Measurements from ENCODE around the gene CABCOCO1. TPM values are rescaled to one million over a fixed set of nuclear protein-coding genes. Genes with fewer than 3 reads are reported as not detected.
"Not testable (repeated sequence)": the region's sequence is repeated elsewhere in the genome, so short reads cannot be mapped to it uniquely, and the experiment has no call there.

The CABCOCO1 gene
- polyA plus RNA-seq, 2 donors: 0.35 TPM; not detected in 1

DNA sequence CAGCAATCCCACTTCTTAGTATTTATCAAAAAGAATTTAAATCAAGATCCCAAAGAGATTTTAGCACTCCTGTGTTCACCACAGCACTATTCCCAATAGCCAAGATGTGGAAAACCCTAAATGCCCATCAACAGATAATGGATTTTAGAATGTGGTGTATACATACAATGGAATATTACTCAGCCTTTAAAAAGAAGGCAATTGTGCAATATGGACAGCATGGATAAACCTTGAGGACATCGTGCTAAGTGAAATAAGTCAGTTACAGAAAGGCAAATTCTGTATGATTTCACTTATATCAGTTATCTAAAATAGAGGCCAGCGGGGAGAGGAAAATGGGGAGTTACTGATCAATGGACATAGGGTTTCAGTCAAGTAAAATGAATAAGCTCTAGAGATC is 66.9 kb downstream of the CABCOCO1 start:
- Histone ChIP-seq H3K27me3 (ENCODE audit: control insufficient read depth in 1 of 2, insufficient read depth in 2 of 2, low read length in 2 of 2) (no peaks in the 10 kb centered on the region), H3K4me1 (ENCODE audit: control insufficient read depth in 2 of 2, insufficient read depth in 2 of 2, low read length in 1 of 2) (no peaks in the 10 kb centered on the region), H3K27ac (ENCODE audit: low read depth in 2 of 2, low read length in 1 of 2) (no peak overlapping the region), H3K4me3 (ENCODE audit: low read depth in 1 of 2, low read length in 2 of 2) (no peak overlapping the region), H3K36me3 (ENCODE audit: control insufficient read depth in 2 of 2, insufficient read depth in 2 of 2, low read length in 1 of 2) (no peaks in the 10 kb centered on the region), H3K9me3 (ENCODE audit: control insufficient read depth in 2 of 2, insufficient read depth in 1 of 2, low read depth in 1 of 2, low read length in 1 of 2) (no peaks in the 10 kb centered on the region)
- WGBS, 2 donors: 91 to 93% methylated on average over 2 of the region's 2 CpGs

DNA sequence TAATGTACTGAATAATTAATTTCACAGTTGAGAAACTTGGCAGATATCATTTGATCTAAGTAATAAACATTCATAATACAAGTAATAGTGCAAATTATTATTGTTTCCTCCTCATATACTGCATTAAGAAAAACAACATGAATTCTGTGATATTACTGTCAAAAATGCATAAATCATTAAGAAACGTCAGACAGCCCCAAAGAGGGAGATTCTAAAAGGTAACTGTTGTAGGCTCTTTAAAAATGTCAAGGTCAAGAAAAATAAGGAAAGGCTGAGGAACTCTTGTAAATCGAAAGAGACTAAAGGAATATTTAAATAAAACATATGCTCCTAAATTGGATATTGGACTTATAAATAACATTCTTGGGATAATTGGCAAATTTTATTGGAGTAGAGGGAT is 67.9 kb downstream of the CABCOCO1 start:
- no peaks in the 10 kb centered on the region for H3K27me3 ChIP-seq (ENCODE audit: control insufficient read depth in 1 of 2, insufficient read depth in 2 of 2, low read length in 2 of 2)
- H3K4me1 ChIP-seq (ENCODE audit: control insufficient read depth in 2 of 2, insufficient read depth in 2 of 2, low read length in 1 of 2): no peaks in the 10 kb centered on the region
- 75 to 84% methylated on average over 2 of the region's 2 CpGs for WGBS, 2 donors

DNA sequence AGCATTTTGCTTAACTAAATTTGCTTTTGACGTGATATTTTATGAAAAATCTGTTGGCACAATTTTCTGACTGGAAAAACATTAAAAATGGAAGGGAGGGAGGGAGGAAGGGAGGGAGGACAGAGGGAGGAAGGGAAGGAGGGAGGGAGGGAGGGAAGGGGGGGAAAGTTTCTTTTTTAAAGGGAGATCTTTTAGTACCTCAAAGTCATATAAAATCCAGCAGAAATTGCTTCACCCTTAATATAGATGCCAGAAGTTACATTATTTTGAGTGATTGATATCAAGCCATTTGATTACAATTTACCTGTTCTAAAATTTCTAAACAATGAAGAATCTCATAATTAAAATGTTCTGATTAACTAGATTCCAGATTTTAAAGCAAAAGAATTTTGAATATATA is 68.9 kb downstream of the CABCOCO1 start:
- Histone ChIP-seq H3K36me3 (ENCODE audit: control insufficient read depth in 2 of 2, insufficient read depth in 2 of 2, low read length in 1 of 2) (no peaks in the 10 kb centered on the region), H3K4me3 (ENCODE audit: low read depth in 1 of 2, low read length in 2 of 2) (no peak overlapping the region), H3K27ac (ENCODE audit: low read depth in 2 of 2, low read length in 1 of 2) (no peak overlapping the region), H3K9me3 (ENCODE audit: control insufficient read depth in 2 of 2, insufficient read depth in 1 of 2, low read depth in 1 of 2, low read length in 1 of 2) (no peaks in the 10 kb centered on the region), H3K4me1 (ENCODE audit: control insufficient read depth in 2 of 2, insufficient read depth in 2 of 2, low read length in 1 of 2) (no peaks in the 10 kb centered on the region), H3K27me3 (ENCODE audit: control insufficient read depth in 1 of 2, insufficient read depth in 2 of 2, low read length in 2 of 2) (no peaks in the 10 kb centered on the region)
- WGBS, 2 donors: 62 to 84% methylated on average over 1 of the region's 1 CpG

More for the DNA sequence above, 67.9 kb downstream of the CABCOCO1 start:
- Histone ChIP-seq H3K36me3 (ENCODE audit: control insufficient read depth in 2 of 2, insufficient read depth in 2 of 2, low read length in 1 of 2) (no peaks in the 10 kb centered on the region), H3K9me3 (ENCODE audit: control insufficient read depth in 2 of 2, insufficient read depth in 1 of 2, low read depth in 1 of 2, low read length in 1 of 2) (no peaks in the 10 kb centered on the region), H3K27ac (ENCODE audit: low read depth in 2 of 2, low read length in 1 of 2) (no peak overlapping the region), H3K4me3 (ENCODE audit: low read depth in 1 of 2, low read length in 2 of 2) (no peak overlapping the region)

DNA sequence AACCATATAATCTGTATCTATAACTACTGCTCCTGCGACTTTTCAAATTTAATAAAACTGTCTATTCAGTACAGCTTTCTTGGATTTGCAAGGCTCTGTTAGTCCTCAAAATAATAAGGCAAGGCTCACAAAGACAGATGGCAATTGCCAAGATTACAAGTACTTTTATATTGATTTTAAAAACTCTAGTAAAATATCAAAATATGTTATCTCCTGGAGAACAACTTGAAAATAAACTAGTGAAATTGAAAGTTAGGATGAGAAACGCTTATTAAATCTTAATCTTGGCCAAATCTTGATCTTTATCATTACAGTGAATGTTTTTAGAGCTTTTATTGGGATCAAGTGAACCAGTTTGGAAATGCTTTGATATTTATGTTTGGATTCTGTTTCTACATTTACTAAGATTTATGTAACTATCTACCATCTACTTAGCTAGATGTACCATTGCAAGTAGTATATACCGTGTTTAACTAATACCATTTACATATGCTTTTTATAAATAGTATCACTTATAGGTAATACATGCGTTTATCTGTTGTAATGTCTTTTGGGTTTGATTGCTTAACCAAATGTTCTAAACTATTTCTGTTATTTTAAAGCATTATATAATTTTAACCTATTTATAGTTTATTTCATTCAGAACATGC is 70.0 kb downstream of the CABCOCO1 start:
- H3K27me3 ChIP-seq (ENCODE audit: control insufficient read depth in 1 of 2, insufficient read depth in 2 of 2, low read length in 2 of 2): no peaks in the 10 kb centered on the region
- no peaks in the 10 kb centered on the region for H3K36me3 ChIP-seq (ENCODE audit: control insufficient read depth in 2 of 2, insufficient read depth in 2 of 2, low read length in 1 of 2)
- no peaks in the 10 kb centered on the region for H3K4me1 ChIP-seq (ENCODE audit: control insufficient read depth in 2 of 2, insufficient read depth in 2 of 2, low read length in 1 of 2)
- H3K9me3 ChIP-seq (ENCODE audit: control insufficient read depth in 2 of 2, insufficient read depth in 1 of 2, low read depth in 1 of 2, low read length in 1 of 2): no peaks in the 10 kb centered on the region
- no peak overlapping the region for H3K4me3 ChIP-seq (ENCODE audit: low read depth in 1 of 2, low read length in 2 of 2)
- H3K27ac ChIP-seq (ENCODE audit: low read depth in 2 of 2, low read length in 1 of 2): no peak overlapping the region
- WGBS, 2 donors: 77 to 81% methylated on average over 4 of the region's 4 CpGs

DNA sequence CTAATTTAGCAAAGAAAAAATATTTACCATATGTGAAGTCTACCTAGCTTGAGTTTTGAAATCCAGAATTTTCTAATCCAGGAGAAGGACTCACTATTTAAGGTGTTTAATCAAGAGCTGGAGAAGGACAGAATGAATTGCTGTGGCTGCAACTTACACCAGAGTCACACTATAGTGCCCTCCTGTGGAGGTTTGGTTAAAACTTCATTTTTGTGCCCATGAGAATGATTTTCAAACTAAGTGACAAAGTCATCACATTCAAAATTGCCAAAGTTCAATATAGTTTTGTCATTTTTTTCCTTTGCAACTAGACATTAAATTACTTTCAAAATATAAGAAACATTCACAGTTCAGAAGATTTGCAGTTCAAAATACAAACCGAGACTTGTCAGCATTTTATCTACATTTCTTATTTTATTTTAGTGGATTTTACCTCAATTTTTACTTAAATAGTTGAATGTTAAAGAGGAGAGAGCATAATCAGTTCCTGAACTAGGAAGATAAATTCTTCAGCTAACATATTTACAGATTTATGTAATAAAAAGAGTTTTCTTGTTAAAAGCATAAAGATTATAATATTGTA is 70.7 kb downstream of the CABCOCO1 start:
- no peaks in the 10 kb centered on the region for H3K36me3 ChIP-seq (ENCODE audit: control insufficient read depth in 2 of 2, insufficient read depth in 2 of 2, low read length in 1 of 2)
- H3K27ac ChIP-seq (ENCODE audit: low read depth in 2 of 2, low read length in 1 of 2): no peak overlapping the region
- H3K4me1 ChIP-seq (ENCODE audit: control insufficient read depth in 2 of 2, insufficient read depth in 2 of 2, low read length in 1 of 2): no peaks in the 10 kb centered on the region
- 78 to 88% methylated on average over 1 of the region's 1 CpG for WGBS, 2 donors
- no peaks in the 10 kb centered on the region for H3K27me3 ChIP-seq (ENCODE audit: control insufficient read depth in 1 of 2, insufficient read depth in 2 of 2, low read length in 2 of 2)
- no peaks in the 10 kb centered on the region for H3K9me3 ChIP-seq (ENCODE audit: control insufficient read depth in 2 of 2, insufficient read depth in 1 of 2, low read depth in 1 of 2, low read length in 1 of 2)
- no peak overlapping the region for H3K4me3 ChIP-seq (ENCODE audit: low read depth in 1 of 2, low read length in 2 of 2)

DNA sequence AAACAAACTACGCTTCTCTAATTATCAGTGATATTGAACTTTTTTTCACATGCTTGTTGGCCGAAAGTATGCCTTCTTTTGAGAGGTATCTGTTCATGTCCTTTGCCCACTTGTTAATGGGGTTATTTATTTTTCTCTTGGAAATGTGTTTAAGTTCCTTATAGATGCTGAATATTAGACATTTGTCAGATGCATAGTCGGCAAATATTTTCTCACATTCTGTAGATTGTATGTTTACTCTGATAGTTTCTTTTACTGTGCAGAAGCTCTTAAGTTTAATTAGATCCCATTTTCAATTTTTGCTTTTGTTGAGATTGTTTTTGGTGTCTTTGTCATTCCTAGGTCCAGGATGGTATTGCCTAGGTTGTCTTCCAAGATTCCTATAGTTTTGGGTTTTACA is 73.2 kb downstream of the CABCOCO1 start:
- 93 to 96% methylated on average over 3 of the region's 3 CpGs for WGBS, 2 donors
- H3K9me3 ChIP-seq (ENCODE audit: control insufficient read depth in 2 of 2, insufficient read depth in 1 of 2, low read depth in 1 of 2, low read length in 1 of 2): no peaks in the 10 kb centered on the region
- H3K27ac ChIP-seq (ENCODE audit: low read depth in 2 of 2, low read length in 1 of 2): no peak overlapping the region
- no peaks in the 10 kb centered on the region for H3K4me1 ChIP-seq (ENCODE audit: control insufficient read depth in 2 of 2, insufficient read depth in 2 of 2, low read length in 1 of 2)
- H3K4me3 ChIP-seq (ENCODE audit: low read depth in 1 of 2, low read length in 2 of 2): no peak overlapping the region
- H3K36me3 ChIP-seq (ENCODE audit: control insufficient read depth in 2 of 2, insufficient read depth in 2 of 2, low read length in 1 of 2): no peaks in the 10 kb centered on the region
- no peaks in the 10 kb centered on the region for H3K27me3 ChIP-seq (ENCODE audit: control insufficient read depth in 1 of 2, insufficient read depth in 2 of 2, low read length in 2 of 2)

DNA sequence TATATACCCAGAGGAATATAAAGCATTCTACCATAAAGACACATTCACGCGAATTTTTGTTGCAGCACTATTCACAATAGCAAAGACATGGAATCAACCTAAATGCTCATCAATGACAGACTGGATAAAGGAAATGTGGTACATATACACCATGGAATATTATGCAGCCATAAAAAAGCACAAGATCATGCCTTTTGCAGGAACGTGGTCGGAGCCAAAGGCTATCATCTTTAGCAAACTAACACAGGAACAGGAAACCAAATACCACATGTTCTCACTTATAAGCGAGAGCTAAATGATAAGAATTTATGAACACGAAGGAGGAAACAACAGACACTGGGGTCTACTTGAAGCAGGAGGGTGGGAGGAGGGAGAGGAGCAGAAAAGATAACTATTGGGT is 74.7 kb downstream of the CABCOCO1 start:
- WGBS, 2 donors: 85 to 86% methylated on average over 6 of the region's 6 CpGs

DNA sequence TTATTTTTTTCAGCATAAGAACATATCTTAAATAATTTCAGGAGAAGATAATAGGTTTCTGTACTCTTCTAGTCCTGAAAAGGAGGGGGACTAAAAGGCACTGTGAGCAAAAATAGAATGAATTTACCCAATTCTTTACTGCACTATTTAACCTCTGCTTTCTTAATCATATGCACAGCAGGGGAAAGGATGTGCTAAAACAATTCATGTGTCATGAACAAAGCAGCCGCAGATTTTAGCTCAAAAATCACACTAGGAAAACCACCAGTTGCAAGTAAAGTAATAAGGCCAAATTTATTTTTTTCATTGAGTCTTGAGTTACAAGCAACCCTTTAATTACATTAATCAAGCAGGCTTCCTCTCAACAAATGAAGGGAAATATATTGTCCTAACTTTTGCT is 80.1 kb downstream of the CABCOCO1 start:
- H3K36me3 ChIP-seq (ENCODE audit: control insufficient read depth in 2 of 2, insufficient read depth in 2 of 2, low read length in 1 of 2): no peaks in the 10 kb centered on the region
- no peak overlapping the region for H3K27ac ChIP-seq (ENCODE audit: low read depth in 2 of 2, low read length in 1 of 2)
- H3K4me3 ChIP-seq (ENCODE audit: low read depth in 1 of 2, low read length in 2 of 2): no peak overlapping the region
- H3K9me3 ChIP-seq (ENCODE audit: control insufficient read depth in 2 of 2, insufficient read depth in 1 of 2, low read depth in 1 of 2, low read length in 1 of 2): no peaks in the 10 kb centered on the region
- WGBS, 2 donors: 89 to 93% methylated on average over 1 of the region's 1 CpG
- no peaks in the 10 kb centered on the region for H3K27me3 ChIP-seq (ENCODE audit: control insufficient read depth in 1 of 2, insufficient read depth in 2 of 2, low read length in 2 of 2)
- no peaks in the 10 kb centered on the region for H3K4me1 ChIP-seq (ENCODE audit: control insufficient read depth in 2 of 2, insufficient read depth in 2 of 2, low read length in 1 of 2)

More for the DNA sequence above, 74.7 kb downstream of the CABCOCO1 start:
- not testable (repeated sequence) for H3K4me3 ChIP-seq (ENCODE audit: low read depth in 1 of 2, low read length in 2 of 2); H3K4me1 ChIP-seq (ENCODE audit: control insufficient read depth in 2 of 2, insufficient read depth in 2 of 2, low read length in 1 of 2); H3K9me3 ChIP-seq (ENCODE audit: control insufficient read depth in 2 of 2, insufficient read depth in 1 of 2, low read depth in 1 of 2, low read length in 1 of 2); H3K36me3 ChIP-seq (ENCODE audit: control insufficient read depth in 2 of 2, insufficient read depth in 2 of 2, low read length in 1 of 2); H3K27me3 ChIP-seq (ENCODE audit: control insufficient read depth in 1 of 2, insufficient read depth in 2 of 2, low read length in 2 of 2); H3K27ac ChIP-seq (ENCODE audit: low read depth in 2 of 2, low read length in 1 of 2)

DNA sequence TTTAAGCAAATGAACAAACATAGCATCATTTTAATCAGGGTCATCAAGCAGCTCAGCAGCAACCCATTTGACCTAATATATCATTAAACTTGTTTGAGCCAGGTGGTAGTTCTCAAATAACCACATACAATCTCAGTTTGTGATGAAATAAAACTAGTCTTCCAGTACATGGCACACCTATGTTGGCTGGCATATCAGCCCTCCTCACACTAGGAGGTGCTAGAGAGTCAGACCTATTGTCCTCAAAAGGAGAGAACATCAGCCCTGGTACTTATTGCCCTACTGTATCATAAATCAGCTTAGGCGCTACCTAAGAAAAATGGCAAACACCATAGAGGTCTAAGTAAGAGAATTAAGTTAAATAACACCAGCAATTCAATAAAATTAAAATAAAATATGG is 81.7 kb downstream of the CABCOCO1 start:
- Histone ChIP-seq H3K4me3 (ENCODE audit: low read depth in 1 of 2, low read length in 2 of 2) (no peak overlapping the region), H3K9me3 (ENCODE audit: control insufficient read depth in 2 of 2, insufficient read depth in 1 of 2, low read depth in 1 of 2, low read length in 1 of 2) (no peaks in the 10 kb centered on the region), H3K36me3 (ENCODE audit: control insufficient read depth in 2 of 2, insufficient read depth in 2 of 2, low read length in 1 of 2) (no peaks in the 10 kb centered on the region), H3K27me3 (ENCODE audit: control insufficient read depth in 1 of 2, insufficient read depth in 2 of 2, low read length in 2 of 2) (no peaks in the 10 kb centered on the region), H3K4me1 (ENCODE audit: control insufficient read depth in 2 of 2, insufficient read depth in 2 of 2, low read length in 1 of 2) (no peaks in the 10 kb centered on the region), H3K27ac (ENCODE audit: low read depth in 2 of 2, low read length in 1 of 2) (no peak overlapping the region)
- WGBS, 2 donors: 97 to 100% methylated on average over 1 of the region's 1 CpG

DNA sequence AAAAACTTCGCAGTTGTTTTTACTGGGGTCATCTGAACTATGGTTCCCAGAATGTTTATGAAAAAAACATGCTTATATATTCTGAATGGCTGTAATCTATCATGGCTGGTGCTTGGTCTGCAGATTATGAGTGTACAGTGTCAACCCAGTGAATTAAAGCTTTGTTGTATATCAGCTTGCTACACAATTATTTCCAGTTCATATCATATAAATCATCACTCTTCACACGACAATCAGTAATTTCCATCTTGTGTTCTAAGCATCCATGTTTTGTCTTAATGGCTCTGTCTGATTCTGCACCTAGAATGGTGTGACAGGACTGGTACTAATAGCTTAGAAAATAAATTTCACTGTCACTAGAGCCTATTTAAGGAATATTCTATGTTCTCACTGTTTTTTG is 83.6 kb downstream of the CABCOCO1 start:
- Histone ChIP-seq H3K27me3 (ENCODE audit: control insufficient read depth in 1 of 2, insufficient read depth in 2 of 2, low read length in 2 of 2) (no peaks in the 10 kb centered on the region), H3K27ac (ENCODE audit: low read depth in 2 of 2, low read length in 1 of 2) (no peak overlapping the region), H3K36me3 (ENCODE audit: control insufficient read depth in 2 of 2, insufficient read depth in 2 of 2, low read length in 1 of 2) (no peaks in the 10 kb centered on the region), H3K9me3 (ENCODE audit: control insufficient read depth in 2 of 2, insufficient read depth in 1 of 2, low read depth in 1 of 2, low read length in 1 of 2) (no peaks in the 10 kb centered on the region), H3K4me1 (ENCODE audit: control insufficient read depth in 2 of 2, insufficient read depth in 2 of 2, low read length in 1 of 2) (peaks cover 2 to 3% of the 10 kb centered on the region in 2 donors), H3K4me3 (ENCODE audit: low read depth in 1 of 2, low read length in 2 of 2) (no peak overlapping the region)
- 77 to 85% methylated on average over 2 of the region's 2 CpGs for WGBS, 2 donors

All from esophagus (tissue), 2 donors.